Measurements from ENCODE around the gene CCNE1. TPM values are rescaled to one million over a fixed set of nuclear protein-coding genes. Genes with fewer than 3 reads are reported as not detected.

CCNE1 gene
- total and polyA plus RNA-seq, 10 of the 15 experiments (the other 5 are each of a cell fraction or from before 2014, with no cell fraction given), result 6.3 to 44.2 (median 35.8) TPM

- no peaks in the 10 kb centered on the region; the same call in 1 of the 2 replicates for H3K79me2 ChIP-seq (ENCODE audit: control insufficient read depth, insufficient read depth, low read length)
- H3K9ac ChIP-seq (ENCODE audit: control insufficient read depth, insufficient read depth, low read length), result no peak overlapping the region
- H3K27me3 ChIP-seq (replicated peaks in 1 of 2; ENCODE audit: control insufficient read depth in 2 of 2, insufficient read depth in 2 of 2, low read length in 1 of 2), result no peaks in the 10 kb centered on the region
- ChIA-PET SMC1A (ENCODE audit: uncharacterized antibody, unreplicated experiment) (no interaction called here), POLR2A (interaction anchor here (0.6 kb wide), 1 partner anchor 59 kb away, joined by 5 read pairs; no protein-coding TSS in a partner anchor), RAD21 (ENCODE audit: unreplicated experiment) (no interaction called here), CTCF (no interaction called here)
- no peaks in the 10 kb centered on the region for H3K9me3 ChIP-seq (replicated peaks; ENCODE audit: control insufficient read depth, insufficient read depth, low read length)
- H3K4me3 ChIP-seq, result no peak overlapping the region
- no peaks in the 10 kb centered on the region for H4K20me1 ChIP-seq (ENCODE audit: control insufficient read depth, insufficient read depth)
- peaks cover 19% of the 10 kb centered on the region for H3K4me1 ChIP-seq (ENCODE audit: control insufficient read depth, insufficient read depth, low read length)
- ATAC-seq (no peak), DNase-seq (ENCODE audit: low read depth, low spot score) (no peak), FAIRE-seq (no peak)
- intact Hi-C loops (cut with micrococcal nuclease; ENCODE audit: unreplicated experiment) (no loop called here), in situ Hi-C loops (cut with MboI) (no loop called here)
- TF ChIP-seq MTA2 (IDR thresholded peaks at IDR 0.05; ENCODE audit: low read depth) (no peak), NFIC (IDR thresholded peaks at IDR 0.05; ENCODE audit: low read depth, low read length) (no peak), GABPA (IDR thresholded peaks at IDR 0.05; ENCODE audit: low read depth) (no peak), CHD4 (IDR thresholded peaks at IDR 0.05) (no peak), ZNF274 (IDR thresholded peaks at IDR 0.05; ENCODE audit: insufficient read depth, insufficient read length) (no peak), STAT3 (IDR thresholded peaks at IDR 0.05; ENCODE audit: low read depth, low read length) (no peak), CBFB (IDR thresholded peaks at IDR 0.05; ENCODE audit: low read depth) (no peak), RFX5 (IDR thresholded peaks at IDR 0.05; ENCODE audit: low read depth, low read length) (no peak), HSF1 (IDR thresholded peaks at IDR 0.05; ENCODE audit: low read depth, low read length) (no peak)
- H3K36me3 ChIP-seq (ENCODE audit: control insufficient read depth in 2 of 2, insufficient read depth in 2 of 2, low read length in 1 of 2), result no peaks in the 10 kb centered on the region
- H3K4me2 ChIP-seq (ENCODE audit: control insufficient read depth, insufficient read depth), result no peak overlapping the region
- no TSS peak for BruUV-seq (replicated peaks)
- 97% methylated on average over 6 of the region's 6 CpGs for WGBS (ENCODE audit: insufficient coverage, insufficient replicate concordance, low lambda C conversion rate, missing lambda C conversion rate)
- no peak overlapping the region for H3K27ac ChIP-seq (ENCODE audit: control insufficient read depth, insufficient read depth)
- H2AFZ ChIP-seq (ENCODE audit: control insufficient read depth, low read depth, low read length), result no peak overlapping the region
Observed at GRCh38 chr19:29807178-29807577, 4.6 kb upstream of the CCNE1 start.
